RPMI7951 (cell line): ENCODE results near the gene PTPN22. TPM values are rescaled to one million over a fixed set of nuclear protein-coding genes. Genes with fewer than 3 reads are reported as not detected.

ENCODE experiments used
- total RNA-seq: library from RNA; depleted of rRNA; stranded (reverse); fragments of >200 nt; shearing (Covaris generic); gene quantifications from 2 replicates; pipeline ENCODE4 v1.2.3, GENCODE V29; 2014; rRNA removed

Gene PTPN22
- total RNA-seq, 1 experiment from 2014 or later: 1.1 TPM

Other genes with a start within 250 kb of the PTPN22 start
- gene PHTF1, start 112.2 kb downstream of the PTPN22 start, total RNA-seq: 35.3 and 38.1 TPM in 2 replicates
- 10.1 and 13.1 TPM in 2 replicates for gene RSBN1, start 59.2 kb downstream of the PTPN22 start, total RNA-seq
- gene BCL2L15, start 15.9 kb upstream of the PTPN22 start, total RNA-seq: not detected in 2 replicates
- 16.9 and 20.3 TPM in 2 replicates for gene AP4B1, start 33.1 kb upstream of the PTPN22 start, total RNA-seq
- 15.7 and 21.5 TPM in 2 replicates for gene DCLRE1B, start 33.6 kb upstream of the PTPN22 start, total RNA-seq
- gene HIPK1, start 57.6 kb upstream of the PTPN22 start, total RNA-seq: 18.2 and 23.6 TPM in 2 replicates
- 9.1 and 9.7 TPM in 2 replicates for gene OLFML3, start 107.8 kb upstream of the PTPN22 start, total RNA-seq